Calu3 (cell line): ENCODE results near the gene LRSAM1. TPM values are rescaled to one million over a fixed set of nuclear protein-coding genes. Genes with fewer than 3 reads are reported as not detected.

Experiments used
- BruUV-seq: library from RNA; stranded (reverse); fragments of 400-500 nt; replicated peaks from 2 replicates; lab custom pipeline; 2021; lab: Mats Ljungman, UMichigan
- CTCF ChIA-PET: fragments of 300-600 bp; sonication (Branson Sonifier 250); formaldehyde crosslinking; loops from one replicate; lab custom pipeline; 2022; ENCODE audit warnings: antibody characterized with exemption; lab: Charles Lee
- DNase-seq: peaks from one replicate; pipeline ENCODE4 v3.0.0; 2022
- H3K27ac Mint-ChIP-seq: one replicate; pipeline ENCODE4 v1.8.0; 2022; ENCODE audit warnings: mixed read lengths; ENCODE audit not compliant: unreplicated experiment
- H3K27me3 Mint-ChIP-seq: one replicate; pipeline ENCODE4 v1.8.0; 2022; ENCODE audit warnings: mixed read lengths; ENCODE audit not compliant: unreplicated experiment
- H3K36me3 Mint-ChIP-seq: one replicate; pipeline ENCODE4 v1.8.0; 2022; ENCODE audit warnings: mild to moderate bottlenecking, moderate library complexity, mixed read lengths; ENCODE audit not compliant: insufficient read depth, unreplicated experiment
- H3K4me1 Mint-ChIP-seq: one replicate; pipeline ENCODE4 v1.8.0; 2022; ENCODE audit warnings: mild to moderate bottlenecking, low read depth, mixed read lengths; ENCODE audit not compliant: unreplicated experiment
- H3K4me3 Mint-ChIP-seq: one replicate; pipeline ENCODE4 v1.8.0; 2022; ENCODE audit warnings: mild to moderate bottlenecking, low read depth, moderate library complexity, mixed read lengths; ENCODE audit not compliant: unreplicated experiment
- H3K9me3 Mint-ChIP-seq: one replicate; pipeline ENCODE4 v1.8.0; 2022; ENCODE audit warnings: low read depth, mixed read lengths; ENCODE audit not compliant: unreplicated experiment
- CTCF ChIP-seq: fragments of 200-600 bp; IDR thresholded peaks from one replicate; pipeline ENCODE4 v1.8.0; 2022; ENCODE audit warnings: antibody characterized with exemption; ENCODE audit not compliant: unreplicated experiment
- intact Hi-C: fragments of 100-400 bp; cut with micrococcal nuclease; formaldehyde crosslinking; loops from one replicate; pipeline ENCODE4 v1.10.0; 2022; ENCODE audit not compliant: unreplicated experiment
- total RNA-seq: library from RNA; stranded (reverse); gene quantifications from 2 replicates; pipeline ENCODE4 v1.2.3, GENCODE V29; 2022

Gene LRSAM1
- total RNA-seq, 1 experiment from 2014 or later, result 12.0 TPM

GRCh38 chr9:127473932-127474331 lies 22.6 kb downstream of the LRSAM1 start:
- Mint-ChIP-seq H3K4me1 (no peaks in the 10 kb centered on the region), H3K4me3 (no peak overlapping the region), H3K27ac (no peak overlapping the region), H3K36me3 (peaks cover 6% of the 10 kb centered on the region), H3K9me3 (no peaks in the 10 kb centered on the region), H3K27me3 (no peaks in the 10 kb centered on the region)
- intact Hi-C loops, result no loop called here
- TF ChIP-seq CTCF, result no peak
- no peak for DNase-seq
- CTCF ChIA-PET, result interaction anchor here (0.6 kb wide), 2 partner anchors 14 to 259 kb away, joined by 3 to 4 read pairs; no protein-coding TSS in a partner anchor
- no TSS peak for BruUV-seq

GRCh38 chr9:127474592-127474991 lies 23.3 kb downstream of the LRSAM1 start:
- intact Hi-C loops, result no loop called here
- CTCF ChIA-PET, result interaction anchor here (0.6 kb wide), 1 partner anchor 260 kb away, joined by 4 read pairs; no protein-coding TSS in a partner anchor
- H3K9me3 Mint-ChIP-seq, result no peaks in the 10 kb centered on the region
- no TSS peak for BruUV-seq
- DNase-seq, result no peak
- H3K27ac Mint-ChIP-seq, result no peak overlapping the region
- H3K4me1 Mint-ChIP-seq, result no peaks in the 10 kb centered on the region
- H3K4me3 Mint-ChIP-seq, result no peak overlapping the region
- peaks cover 7% of the 10 kb centered on the region for H3K36me3 Mint-ChIP-seq
- TF ChIP-seq CTCF, result no peak
- H3K27me3 Mint-ChIP-seq, result no peaks in the 10 kb centered on the region

GRCh38 chr9:127479507-127480081 lies 28.3 kb downstream of the LRSAM1 start:
- CTCF ChIA-PET, result no interaction called here

GRCh38 chr9:127482662-127483061 lies 31.4 kb downstream of the LRSAM1 start:
- intact Hi-C loops, result no loop called here
- H3K27me3 Mint-ChIP-seq, result no peaks in the 10 kb centered on the region
- TF ChIP-seq CTCF, result no peak
- no peak for DNase-seq
- no peaks in the 10 kb centered on the region for H3K4me1 Mint-ChIP-seq
- no peak overlapping the region for H3K27ac Mint-ChIP-seq
- no peaks in the 10 kb centered on the region for H3K9me3 Mint-ChIP-seq
- H3K36me3 Mint-ChIP-seq, result peaks cover 24% of the 10 kb centered on the region
- H3K4me3 Mint-ChIP-seq, result no peak overlapping the region
- CTCF ChIA-PET, result no interaction called here
- BruUV-seq, result no TSS peak

More at GRCh38 chr9:127479507-127480081, 28.3 kb downstream of the LRSAM1 start:
- no TSS peak for BruUV-seq
- H3K4me3 Mint-ChIP-seq, result no peak overlapping the region
- H3K4me1 Mint-ChIP-seq, result no peaks in the 10 kb centered on the region
- peaks cover 17% of the 10 kb centered on the region for H3K36me3 Mint-ChIP-seq
- no peak for DNase-seq
- no peaks in the 10 kb centered on the region for H3K27me3 Mint-ChIP-seq
- H3K27ac Mint-ChIP-seq, result no peak overlapping the region
- intact Hi-C loops, result no loop called here
- H3K9me3 Mint-ChIP-seq, result no peaks in the 10 kb centered on the region
- TF ChIP-seq CTCF, result no peak
